Trophoblast cell (in vitro differentiated cells and primary cell): Measurements from ENCODE around the gene OR10H2.

Experiments
- DNase-seq, 2 donors: peaks; one replicate each; pipeline ENCODE4 v3.0.0-alpha.2; 2016
- H2AFZ ChIP-seq: 2 replicates; pipeline ENCODE4 v1.6.1; 2013; ENCODE audit warnings: low read length, moderate library complexity, mild to moderate bottlenecking; ENCODE audit not compliant: insufficient read depth, poor library complexity
- H2AK5ac ChIP-seq: 2 replicates; pipeline ENCODE4 v1.6.1; 2013; ENCODE audit warnings: mild to moderate bottlenecking, low read length
- H2BK120ac ChIP-seq: 2 replicates; pipeline ENCODE4 v1.6.1; 2013; ENCODE audit warnings: low read length, mild to moderate bottlenecking, moderate library complexity; ENCODE audit not compliant: insufficient read depth, poor library complexity
- H2BK12ac ChIP-seq: 2 replicates; pipeline ENCODE4 v1.6.1; 2013; ENCODE audit warnings: mild to moderate bottlenecking, low read length, moderate library complexity
- H2BK5ac ChIP-seq: 2 replicates; pipeline ENCODE4 v1.6.1; 2013; ENCODE audit warnings: low read length, low read depth, moderate library complexity, mild to moderate bottlenecking; ENCODE audit not compliant: poor library complexity
- H3K14ac ChIP-seq: 2 replicates; pipeline ENCODE4 v1.6.1; 2013; ENCODE audit warnings: mild to moderate bottlenecking, low read length
- H3K18ac ChIP-seq: 2 replicates; pipeline ENCODE4 v1.6.1; 2013; ENCODE audit warnings: mild to moderate bottlenecking, low read length
- H3K23ac ChIP-seq: 2 replicates; pipeline ENCODE4 v1.6.1; 2013; ENCODE audit warnings: low read length
- H3K27ac ChIP-seq: 2 replicates; pipeline ENCODE4 v1.5.1; 2013; ENCODE audit warnings: low read depth, mild to moderate bottlenecking, inconsistent platforms, low read length, moderate library complexity
- H3K27me3 ChIP-seq: 2 replicates; pipeline ENCODE4 v1.6.1; 2013; ENCODE audit warnings: inconsistent platforms, mild to moderate bottlenecking, low read length, moderate library complexity; ENCODE audit not compliant: insufficient read depth
- H3K36me3 ChIP-seq, 2 experiments: 1 replicate in 1 of 2; 2 replicates in 1 of 2; pipeline ENCODE4 v1.6.1; 2013; ENCODE audit warnings: low read length in 2 of 2, mild to moderate bottlenecking in 2 of 2, moderate library complexity in 1 of 2; ENCODE audit not compliant: insufficient read depth in 2 of 2, control insufficient read depth in 1 of 2
- H3K4ac ChIP-seq: 2 replicates; pipeline ENCODE4 v1.6.1; 2013; ENCODE audit warnings: low read depth, mild to moderate bottlenecking, low read length, moderate library complexity
- H3K4me1 ChIP-seq, 2 experiments: 1 replicate in 1 of 2; 2 replicates in 1 of 2; pipeline ENCODE4 v1.6.1; 2013; ENCODE audit warnings: low read length in 2 of 2, mild to moderate bottlenecking in 2 of 2, moderate library complexity in 1 of 2; ENCODE audit not compliant: insufficient read depth in 2 of 2, control insufficient read depth in 1 of 2
- H3K4me2 ChIP-seq: 2 replicates; pipeline ENCODE4 v1.6.1; 2013; ENCODE audit warnings: inconsistent platforms, mild to moderate bottlenecking, low read length, moderate library complexity
- H3K4me3 ChIP-seq: 2 replicates; pipeline ENCODE4 v1.5.1; 2013; ENCODE audit warnings: mild to moderate bottlenecking, low read depth, low read length, inconsistent platforms
- H3K79me1 ChIP-seq: one replicate; pipeline ENCODE4 v1.6.1; 2013; ENCODE audit warnings: low read length
- H3K79me2 ChIP-seq: 2 replicates; pipeline ENCODE4 v1.6.1; 2013; ENCODE audit warnings: low read length, mild to moderate bottlenecking; ENCODE audit not compliant: control insufficient read depth, insufficient read depth, poor library complexity
- H3K9ac ChIP-seq: 2 replicates; pipeline ENCODE4 v1.6.1; 2013; ENCODE audit warnings: mild to moderate bottlenecking, low read length
- H3K9me3 ChIP-seq: 2 replicates; pipeline ENCODE4 v1.6.1; 2013; ENCODE audit warnings: low read depth, mild to moderate bottlenecking, control low read depth, inconsistent platforms, low read length; ENCODE audit not compliant: insufficient read depth
- H4K12ac ChIP-seq: 2 replicates; pipeline ENCODE4 v1.6.1; 2013; ENCODE audit warnings: low read depth, mild to moderate bottlenecking, low read length, moderate library complexity
- H4K8ac ChIP-seq: 2 replicates; pipeline ENCODE4 v1.6.1; 2013; ENCODE audit warnings: low read depth, mild to moderate bottlenecking, low read length, moderate library complexity
- H4K91ac ChIP-seq: one replicate; pipeline ENCODE4 v1.6.1; 2013; ENCODE audit warnings: low read depth, mild to moderate bottlenecking, low read length, moderate library complexity
- WGBS: extraction: QIAGEN DNeasy Blood & Tissue Kit; methylation state at CpG from one replicate; pipeline ENCODE4 v1.1.7; 2013; ENCODE audit warnings: missing lambda C conversion rate; ENCODE audit not compliant: insufficient read length, insufficient coverage; ENCODE audit errors: extremely low coverage; 5-methylcytosine and 5-hydroxymethylcytosine counted together

OR10H2 gene

GRCh38 chr19:15702534-15702930, 25.3 kb upstream of the OR10H2 start:
- no peak overlapping the region for H4K8ac ChIP-seq
- H4K91ac ChIP-seq: no peak overlapping the region
- H2BK120ac ChIP-seq: no peak overlapping the region
- no peak overlapping the region for H2AK5ac ChIP-seq
- H3K23ac ChIP-seq: no peak overlapping the region
- no peak overlapping the region for H2AFZ ChIP-seq
- no peaks in the 10 kb centered on the region for H3K36me3 ChIP-seq
- H3K9ac ChIP-seq: no peak overlapping the region
- H3K4ac ChIP-seq: no peak overlapping the region
- no CpG with 5 or more reads among the region's 7 CpGs for WGBS
- H3K4me3 ChIP-seq: no peak overlapping the region
- no peak overlapping the region for H2BK12ac ChIP-seq
- no peak overlapping the region for H3K14ac ChIP-seq
- no peak overlapping the region for H3K18ac ChIP-seq
- H3K27ac ChIP-seq: no peak overlapping the region
- no peak overlapping the region for H4K12ac ChIP-seq
- peak; percentile 36 to 47 for DNase-seq
- H3K4me2 ChIP-seq: no peak overlapping the region
- H3K4me1 ChIP-seq: no peaks in the 10 kb centered on the region
- peaks cover 22% of the 10 kb centered on the region for H3K9me3 ChIP-seq
- H3K79me2 ChIP-seq: no peaks in the 10 kb centered on the region
- H2BK5ac ChIP-seq: no peak overlapping the region
- no peaks in the 10 kb centered on the region for H3K79me1 ChIP-seq
- H3K27me3 ChIP-seq: no peaks in the 10 kb centered on the region

GRCh38 chr19:15714638-15715037, 13.2 kb upstream of the OR10H2 start:
- no peak overlapping the region for H3K18ac ChIP-seq
- H2BK120ac ChIP-seq: no peak overlapping the region
- H2BK12ac ChIP-seq: no peak overlapping the region
- H3K36me3 ChIP-seq: no peaks in the 10 kb centered on the region
- H3K9me3 ChIP-seq: peaks cover 24% of the 10 kb centered on the region
- H3K14ac ChIP-seq: no peak overlapping the region
- no CpG with 5 or more reads among the region's 3 CpGs for WGBS
- no peak overlapping the region for H3K9ac ChIP-seq
- DNase-seq: no peak
- no peaks in the 10 kb centered on the region for H3K27me3 ChIP-seq
- no peak overlapping the region for H4K8ac ChIP-seq
- no peak overlapping the region for H3K23ac ChIP-seq
- no peak overlapping the region for H4K91ac ChIP-seq
- H4K12ac ChIP-seq: no peak overlapping the region
- no peak overlapping the region for H3K4me3 ChIP-seq
- H3K4ac ChIP-seq: no peak overlapping the region
- no peak overlapping the region for H2BK5ac ChIP-seq
- no peaks in the 10 kb centered on the region for H3K4me1 ChIP-seq
- H2AK5ac ChIP-seq: no peak overlapping the region
- no peak overlapping the region for H2AFZ ChIP-seq
- no peaks in the 10 kb centered on the region for H3K79me1 ChIP-seq
- H3K4me2 ChIP-seq: no peak overlapping the region
- no peak overlapping the region for H3K27ac ChIP-seq
- no peaks in the 10 kb centered on the region for H3K79me2 ChIP-seq

- Histone ChIP-seq H4K91ac (no peak overlapping the region), H3K4ac (no peak overlapping the region), H3K79me1 (no peaks in the 10 kb centered on the region), H3K4me3 (no peak overlapping the region), H2BK120ac (no peak overlapping the region), H2BK12ac (no peak overlapping the region), H3K27me3 (no peaks in the 10 kb centered on the region), H3K9ac (no peak overlapping the region), H2AK5ac (no peak overlapping the region), H4K12ac (no peak overlapping the region), H3K36me3 (no peaks in the 10 kb centered on the region), H3K23ac (no peak overlapping the region), H4K8ac (no peak overlapping the region), H2BK5ac (no peak overlapping the region), H3K27ac (no peak overlapping the region), H3K18ac (no peak overlapping the region), H3K4me2 (no peak overlapping the region), H3K79me2 (no peaks in the 10 kb centered on the region), H3K4me1 (no peaks in the 10 kb centered on the region), H2AFZ (no peak overlapping the region), H3K14ac (no peak overlapping the region), H3K9me3 (peaks cover 26% of the 10 kb centered on the region)
- no CpG with 5 or more reads among the region's 1 CpG for WGBS
- DNase-seq: no peak
Observed at GRCh38 chr19:15715642-15716041, 12.2 kb upstream of the OR10H2 start.

DNA sequence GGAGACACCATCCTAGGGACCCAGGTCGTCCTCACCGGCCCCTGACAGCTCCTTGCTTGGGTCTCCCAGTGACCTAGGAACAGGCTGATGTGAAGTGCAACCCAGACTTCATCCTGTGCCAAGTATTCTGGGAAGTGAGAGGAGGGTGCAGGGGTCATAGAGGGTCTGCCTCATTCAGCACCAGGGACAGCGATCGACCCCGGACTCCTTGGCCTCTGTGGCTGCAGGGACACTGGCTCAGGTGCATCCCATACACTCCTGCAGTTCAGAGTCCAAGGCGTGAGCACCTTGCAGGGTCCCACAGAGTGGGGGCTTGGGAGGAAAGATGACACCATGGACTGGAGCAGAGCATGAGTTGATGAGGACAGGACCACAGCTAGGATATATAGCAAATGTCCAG, 10.0 kb upstream of the OR10H2 start:
- WGBS: no CpG with 5 or more reads among the region's 6 CpGs
- no peak overlapping the region for H3K9ac ChIP-seq

More for the DNA sequence above, 10.0 kb upstream of the OR10H2 start:
- no peaks in the 10 kb centered on the region for H3K27me3 ChIP-seq
- peaks cover 30% of the 10 kb centered on the region for H3K9me3 ChIP-seq
- H4K12ac ChIP-seq: no peak overlapping the region
- H3K36me3 ChIP-seq: no peaks in the 10 kb centered on the region
- H3K79me2 ChIP-seq: no peaks in the 10 kb centered on the region
- H3K27ac ChIP-seq: no peak overlapping the region
- DNase-seq: no peak
- H3K4me2 ChIP-seq: no peak overlapping the region
- no peak overlapping the region for H3K4ac ChIP-seq
- no peak overlapping the region for H3K14ac ChIP-seq
- no peaks in the 10 kb centered on the region for H3K4me1 ChIP-seq
- no peak overlapping the region for H2AK5ac ChIP-seq
- no peaks in the 10 kb centered on the region for H3K79me1 ChIP-seq
- no peak overlapping the region for H4K91ac ChIP-seq
- no peak overlapping the region for H3K23ac ChIP-seq
- H2BK120ac ChIP-seq: no peak overlapping the region
- H2BK12ac ChIP-seq: no peak overlapping the region
- no peak overlapping the region for H2AFZ ChIP-seq
- H2BK5ac ChIP-seq: no peak overlapping the region
- H3K18ac ChIP-seq: no peak overlapping the region
- H4K8ac ChIP-seq: no peak overlapping the region
- no peak overlapping the region for H3K4me3 ChIP-seq
